OCI-LY7 (cell line): ENCODE results near the gene NUBP1.

Source experiments
- CTCF ChIP-seq: fragments of 200-600 bp; sonication (generic); conservative IDR thresholded peaks from 2 replicates; pipeline ENCODE4 v1.5.1; 2014; ENCODE audit warnings: mild to moderate bottlenecking, antibody characterized with exemption, low read length, moderate library complexity, mixed read lengths
- EZH2phosphoT487 ChIP-seq: fragments of 200-600 bp; sonication (generic); IDR thresholded peaks from 2 replicates; pipeline ENCODE4 v1.6.1; 2018; ENCODE audit warnings: low read depth, borderline replicate concordance, mild to moderate bottlenecking, mixed run types, antibody characterized with exemption, low read length, moderate library complexity, mixed read lengths

- TF ChIP-seq CTCF (no peak), EZH2phosphoT487 (no peak)
Observed at GRCh38 chr16:10817963-10818941, 74.6 kb downstream of the NUBP1 start, which contains the start of gene TVP23A.
